Calu3 (cell line): Measurements from ENCODE around the gene F7. TPM values are rescaled to one million over a fixed set of nuclear protein-coding genes. Genes with fewer than 3 reads are reported as not detected.

Experiments
- BruUV-seq: library from RNA; stranded (reverse); fragments of 400-500 nt; replicated peaks from 2 replicates; lab custom pipeline; 2021; lab: Mats Ljungman, UMichigan
- CTCF ChIA-PET: fragments of 300-600 bp; sonication (Branson Sonifier 250); formaldehyde crosslinking; loops from one replicate; lab custom pipeline; 2022; ENCODE audit warnings: antibody characterized with exemption; lab: Charles Lee
- DNase-seq: peaks from one replicate; pipeline ENCODE4 v3.0.0; 2022
- H3K27ac Mint-ChIP-seq: one replicate; pipeline ENCODE4 v1.8.0; 2022; ENCODE audit warnings: mixed read lengths; ENCODE audit not compliant: unreplicated experiment
- H3K27me3 Mint-ChIP-seq: one replicate; pipeline ENCODE4 v1.8.0; 2022; ENCODE audit warnings: mixed read lengths; ENCODE audit not compliant: unreplicated experiment
- H3K36me3 Mint-ChIP-seq: one replicate; pipeline ENCODE4 v1.8.0; 2022; ENCODE audit warnings: mild to moderate bottlenecking, moderate library complexity, mixed read lengths; ENCODE audit not compliant: insufficient read depth, unreplicated experiment
- H3K4me1 Mint-ChIP-seq: one replicate; pipeline ENCODE4 v1.8.0; 2022; ENCODE audit warnings: mild to moderate bottlenecking, low read depth, mixed read lengths; ENCODE audit not compliant: unreplicated experiment
- H3K4me3 Mint-ChIP-seq: one replicate; pipeline ENCODE4 v1.8.0; 2022; ENCODE audit warnings: mild to moderate bottlenecking, low read depth, moderate library complexity, mixed read lengths; ENCODE audit not compliant: unreplicated experiment
- H3K9me3 Mint-ChIP-seq: one replicate; pipeline ENCODE4 v1.8.0; 2022; ENCODE audit warnings: low read depth, mixed read lengths; ENCODE audit not compliant: unreplicated experiment
- CTCF ChIP-seq: fragments of 200-600 bp; IDR thresholded peaks from one replicate; pipeline ENCODE4 v1.8.0; 2022; ENCODE audit warnings: antibody characterized with exemption; ENCODE audit not compliant: unreplicated experiment
- intact Hi-C: fragments of 100-400 bp; cut with micrococcal nuclease; formaldehyde crosslinking; loops from one replicate; pipeline ENCODE4 v1.10.0; 2022; ENCODE audit not compliant: unreplicated experiment
- total RNA-seq: library from RNA; stranded (reverse); gene quantifications from 2 replicates; pipeline ENCODE4 v1.2.3, GENCODE V29; 2022

F7 gene
- total RNA-seq, 1 experiment from 2014 or later: not detected

GRCh38 chr13:113061796-113062425, 43.7 kb upstream of the F7 start:
- no peaks in the 10 kb centered on the region for H3K36me3 Mint-ChIP-seq
- DNase-seq: no peak
- no peak overlapping the region for H3K27ac Mint-ChIP-seq
- no peak for TF ChIP-seq CTCF
- H3K9me3 Mint-ChIP-seq: no peaks in the 10 kb centered on the region
- no peaks in the 10 kb centered on the region for H3K4me1 Mint-ChIP-seq
- intact Hi-C loops: no loop called here
- BruUV-seq: no TSS peak
- no peaks in the 10 kb centered on the region for H3K27me3 Mint-ChIP-seq
- H3K4me3 Mint-ChIP-seq: no peak overlapping the region
- CTCF ChIA-PET: no interaction called here

GRCh38 chr13:113062691-113063090, 42.9 kb upstream of the F7 start:
- Mint-ChIP-seq H3K9me3 (no peaks in the 10 kb centered on the region), H3K27ac (no peak overlapping the region), H3K4me3 (no peak overlapping the region), H3K27me3 (no peaks in the 10 kb centered on the region), H3K4me1 (no peaks in the 10 kb centered on the region), H3K36me3 (no peaks in the 10 kb centered on the region)
- no TSS peak for BruUV-seq
- intact Hi-C loops: no loop called here
- CTCF ChIA-PET: no interaction called here
- no peak for TF ChIP-seq CTCF
- DNase-seq: no peak

- H3K27ac Mint-ChIP-seq: no peak overlapping the region
- H3K4me3 Mint-ChIP-seq: no peak overlapping the region
- no peak for DNase-seq
- no peaks in the 10 kb centered on the region for H3K4me1 Mint-ChIP-seq
- BruUV-seq: no TSS peak
- CTCF ChIA-PET: no interaction called here
- no peak for TF ChIP-seq CTCF
- intact Hi-C loops: no loop called here
- no peaks in the 10 kb centered on the region for H3K27me3 Mint-ChIP-seq
- H3K9me3 Mint-ChIP-seq: no peaks in the 10 kb centered on the region
- no peaks in the 10 kb centered on the region for H3K36me3 Mint-ChIP-seq
Observed at GRCh38 chr13:113063091-113063491, 42.5 kb upstream of the F7 start.

- CTCF ChIA-PET: no interaction called here
- Mint-ChIP-seq H3K27me3 (no peaks in the 10 kb centered on the region), H3K4me1 (no peaks in the 10 kb centered on the region), H3K36me3 (no peaks in the 10 kb centered on the region), H3K9me3 (no peaks in the 10 kb centered on the region), H3K4me3 (no peak overlapping the region), H3K27ac (no peak overlapping the region)
- no TSS peak for BruUV-seq
- TF ChIP-seq CTCF: no peak
- intact Hi-C loops: no loop called here
- no peak for DNase-seq
Observed at GRCh38 chr13:113064000-113064533, 41.5 kb upstream of the F7 start.
